Measurements from ENCODE around the gene COX7A2. TPM values are rescaled to one million over a fixed set of nuclear protein-coding genes. Genes with fewer than 3 reads are reported as not detected.

COX7A2 gene
- total RNA-seq, 1 experiment from 2014 or later, result 516 TPM

DNA sequence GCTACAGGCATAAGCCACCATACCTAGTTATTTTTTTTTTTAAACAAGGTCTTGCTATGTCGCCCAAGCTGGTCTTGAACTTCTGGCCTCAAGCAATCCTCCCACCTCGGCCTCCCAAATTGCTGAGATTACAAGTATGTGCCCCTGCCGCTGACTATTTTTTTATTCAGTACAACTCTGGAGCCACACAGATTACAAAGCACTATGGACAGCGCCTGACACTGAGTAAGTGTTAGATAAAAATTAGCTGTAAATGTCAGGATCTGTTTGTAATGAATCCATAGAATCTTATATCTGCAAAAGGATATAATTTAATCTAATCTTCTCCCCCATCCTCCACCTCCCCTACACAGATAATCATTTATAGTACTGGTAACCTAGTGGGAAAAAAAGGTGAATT is 22.5 kb downstream of the COX7A2 start:
- no peak overlapping the region for H2AFZ ChIP-seq (ENCODE audit: low read length)
- H2BK120ac ChIP-seq (ENCODE audit: low read depth, low read length, poor library complexity, severe bottlenecking), result no peak overlapping the region
- no peaks in the 10 kb centered on the region for H3K23me2 ChIP-seq (ENCODE audit: insufficient read length, low read depth, low read length, poor library complexity, severe bottlenecking)
- H3K4me2 ChIP-seq (ENCODE audit: insufficient read depth, insufficient read length, low read length), result no peak overlapping the region
- no peak overlapping the region for H3K9ac ChIP-seq (ENCODE audit: extremely low read depth, insufficient read length, low read length)
- no peaks in the 10 kb centered on the region for H3K9me3 ChIP-seq (ENCODE audit: control insufficient read depth, low read depth, low read length)
- TF ChIP-seq, protein P1, sequence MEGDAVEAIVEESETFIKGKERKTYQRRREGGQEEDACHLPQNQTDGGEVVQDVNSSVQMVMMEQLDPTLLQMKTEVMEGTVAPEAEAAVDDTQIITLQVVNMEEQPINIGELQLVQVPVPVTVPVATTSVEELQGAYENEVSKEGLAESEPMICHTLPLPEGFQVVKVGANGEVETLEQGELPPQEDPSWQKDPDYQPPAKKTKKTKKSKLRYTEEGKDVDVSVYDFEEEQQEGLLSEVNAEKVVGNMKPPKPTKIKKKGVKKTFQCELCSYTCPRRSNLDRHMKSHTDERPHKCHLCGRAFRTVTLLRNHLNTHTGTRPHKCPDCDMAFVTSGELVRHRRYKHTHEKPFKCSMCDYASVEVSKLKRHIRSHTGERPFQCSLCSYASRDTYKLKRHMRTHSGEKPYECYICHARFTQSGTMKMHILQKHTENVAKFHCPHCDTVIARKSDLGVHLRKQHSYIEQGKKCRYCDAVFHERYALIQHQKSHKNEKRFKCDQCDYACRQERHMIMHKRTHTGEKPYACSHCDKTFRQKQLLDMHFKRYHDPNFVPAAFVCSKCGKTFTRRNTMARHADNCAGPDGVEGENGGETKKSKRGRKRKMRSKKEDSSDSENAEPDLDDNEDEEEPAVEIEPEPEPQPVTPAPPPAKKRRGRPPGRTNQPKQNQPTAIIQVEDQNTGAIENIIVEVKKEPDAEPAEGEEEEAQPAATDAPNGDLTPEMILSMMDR (conservative IDR thresholded peaks at IDR 0.05), result no peak
- no peak overlapping the region for H4K8ac ChIP-seq (replicated peaks; ENCODE audit: insufficient read length, low read depth, low read length)
- Mint-ChIP-seq H3K27ac (no peak overlapping the region), H3K36me3 (ENCODE audit: insufficient read depth in 1 of 3, low read depth in 3 of 3) (no peaks in the 10 kb centered on the region), H3K4me3 (no peak overlapping the region), H3K27me3 (ENCODE audit: low read depth) (no peaks in the 10 kb centered on the region), H3K9me3 (no peaks in the 10 kb centered on the region), H3K4me1 (peaks cover 15 to 17% of the 10 kb centered on the region in 2 experiments)
- no peak for DNase-seq
- H3K27me3 ChIP-seq (ENCODE audit: insufficient read depth, low read length), result no peaks in the 10 kb centered on the region
- H3K56ac ChIP-seq (ENCODE audit: insufficient read length, low read depth, low read length), result no peak overlapping the region
- H3T11ph ChIP-seq (ENCODE audit: low read length), result no peak overlapping the region
- H4K20me1 ChIP-seq (ENCODE audit: control insufficient read depth, insufficient read depth, insufficient read length), result no peaks in the 10 kb centered on the region
- no peak overlapping the region for H3K4ac ChIP-seq (ENCODE audit: low read depth, low read length)
- no peak overlapping the region for H2BK12ac ChIP-seq (ENCODE audit: insufficient read length, low read depth, low read length)
- H3K14ac ChIP-seq (ENCODE audit: insufficient read depth, low read length), result no peak overlapping the region
- no peak overlapping the region for H3K27ac ChIP-seq (ENCODE audit: insufficient read length, low read depth, low read length)
- H2AK5ac ChIP-seq (ENCODE audit: insufficient read length, low read length), result no peak overlapping the region
- H2BK15ac ChIP-seq (ENCODE audit: low read depth, low read length), result no peak overlapping the region
- no peak overlapping the region for H2BK5ac ChIP-seq (ENCODE audit: insufficient read length, low read length)
- H3K4me1 ChIP-seq (ENCODE audit: insufficient read depth, low read length), result no peaks in the 10 kb centered on the region; the same call in 1 of the 2 replicates
- H3K79me2 ChIP-seq (ENCODE audit: insufficient read depth, low read length), result no peaks in the 10 kb centered on the region
- no peak overlapping the region for H3K23ac ChIP-seq (ENCODE audit: insufficient read length, low read depth, low read length)
- no peak overlapping the region for H3K18ac ChIP-seq (ENCODE audit: insufficient read length, low read depth, low read length)
- H4K5ac ChIP-seq (ENCODE audit: insufficient read length, low read depth, low read length), result no peak overlapping the region
- no CpG with 5 or more reads among the region's 4 CpGs for WGBS (ENCODE audit: extremely low coverage, insufficient read length, low lambda C conversion rate)
- H2BK20ac ChIP-seq (ENCODE audit: low read depth, low read length, poor library complexity, severe bottlenecking), result no peak overlapping the region
- no peak overlapping the region for H4K91ac ChIP-seq (ENCODE audit: insufficient read length, low read depth, low read length)
- H3K79me1 ChIP-seq (ENCODE audit: insufficient read depth, low read depth, low read length, poor library complexity, severe bottlenecking), result no peaks in the 10 kb centered on the region
